ENCODE data around the gene CDK3. TPM values are rescaled to one million over a fixed set of nuclear protein-coding genes. Genes with fewer than 3 reads are reported as not detected.
"Not testable (repeated sequence)": the region's sequence is repeated elsewhere in the genome, so short reads cannot be mapped to it uniquely, and the experiment has no call there.

The CDK3 gene
- total RNA-seq, 2 donors from 2014 or later, result 3.4 to 4.9 TPM

GRCh38 chr17:75965468-75965867 is 35.2 kb upstream of the CDK3 start:
- no peaks in the 10 kb centered on the region for H3K9me3 ChIP-seq
- DNase-seq, result no peak
- no peak overlapping the region for H3K4me3 ChIP-seq
- no peak overlapping the region for H3K27ac ChIP-seq
- ATAC-seq, result no peak
- H3K4me1 ChIP-seq, result peaks cover 21% of the 10 kb centered on the region
- no peaks in the 10 kb centered on the region for H3K27me3 ChIP-seq
- TF ChIP-seq CTCF (IDR thresholded peaks at IDR 0.05) (no peak), POLR2A (IDR thresholded peaks at IDR 0.05) (no peak)
- intact Hi-C loops (cut with DNase I), result no loop called here
- WGBS, 2 donors, result 85 to 89% methylated on average over 6 of the region's 6 CpGs
- no peaks in the 10 kb centered on the region for H3K36me3 ChIP-seq (replicated peaks in 1 of 2; ENCODE audit: insufficient read depth in 1 of 2, low read depth in 2 of 2)

- H3K36me3 ChIP-seq (replicated peaks in 1 of 2; ENCODE audit: insufficient read depth in 1 of 2, low read depth in 2 of 2); DNase-seq; H3K27me3 ChIP-seq; intact Hi-C loops (cut with DNase I); H3K4me3 ChIP-seq; H3K9me3 ChIP-seq; ATAC-seq: not testable (repeated sequence)
- Histone ChIP-seq H3K27ac (peak overlapping the region in 1 of 4 donors; percentile 72), H3K4me1 (peaks cover 47% of the 10 kb centered on the region)
- WGBS, 2 donors, result 84 to 97% methylated on average over 8 to 10 of the region's 10 CpGs
These were observed 31.6 kb upstream of the CDK3 start for GRCh38 chr17:75969044-75969443.

GRCh38 chr17:75970011-75970523 is 30.6 kb upstream of the CDK3 start:
- WGBS, 2 donors, result 41 to 63% methylated on average over 4 of the region's 4 CpGs
- peaks cover 0 to 2% of the 10 kb centered on the region in 2 donors for H3K36me3 ChIP-seq (replicated peaks in 1 of 2; ENCODE audit: insufficient read depth in 1 of 2, low read depth in 2 of 2)

GRCh38 chr17:75970626-75971025 is 30.0 kb upstream of the CDK3 start:
- ATAC-seq, result no peak
- H3K27me3 ChIP-seq, result no peaks in the 10 kb centered on the region
- no peaks in the 10 kb centered on the region for H3K9me3 ChIP-seq
- intact Hi-C loops (cut with DNase I), result no loop called here
- no peak for DNase-seq
- peaks cover 61% of the 10 kb centered on the region for H3K4me1 ChIP-seq
- no peak overlapping the region for H3K4me3 ChIP-seq
- H3K36me3 ChIP-seq (replicated peaks in 1 of 2; ENCODE audit: insufficient read depth in 1 of 2, low read depth in 2 of 2), result peaks cover 0 to 2% of the 10 kb centered on the region in 2 donors
- TF ChIP-seq POLR2A (IDR thresholded peaks at IDR 0.05) (no peak), CTCF (IDR thresholded peaks at IDR 0.05) (no peak)
- WGBS, 2 donors, result 43 to 71% methylated on average over 7 of the region's 7 CpGs
- peak overlapping the region in 3 of 4 donors; percentile 19 to 72 (median 22) for H3K27ac ChIP-seq

More at GRCh38 chr17:75970011-75970523, 30.6 kb upstream of the CDK3 start:
- H3K4me1 ChIP-seq, result peaks cover 55% of the 10 kb centered on the region
- H3K4me3 ChIP-seq, result no peak overlapping the region
- intact Hi-C loops (cut with DNase I), result no loop called here
- ATAC-seq, result no peak
- DNase-seq, result peak in 1 of 4 donors; percentile 20
- no peak for TF ChIP-seq CTCF (IDR thresholded peaks at IDR 0.05)
- no peak for TF ChIP-seq POLR2A (IDR thresholded peaks at IDR 0.05)
- no peaks in the 10 kb centered on the region for H3K27me3 ChIP-seq
- H3K9me3 ChIP-seq, result no peaks in the 10 kb centered on the region
- H3K27ac ChIP-seq, result peak overlapping the region in 3 of 4 donors; percentile 19 to 72 (median 22)

GRCh38 chr17:75975187-75975586 is 25.5 kb upstream of the CDK3 start:
- 90 to 92% methylated on average over 6 of the region's 6 CpGs for WGBS, 2 donors
- H3K36me3 ChIP-seq (replicated peaks in 1 of 2; ENCODE audit: insufficient read depth in 1 of 2, low read depth in 2 of 2); ATAC-seq; DNase-seq; H3K4me3 ChIP-seq; H3K27me3 ChIP-seq; intact Hi-C loops (cut with DNase I); H3K9me3 ChIP-seq: not testable (repeated sequence)
- Histone ChIP-seq H3K27ac (peak overlapping the region in 3 of 4 donors; percentile 62 to 97 (median 67)), H3K4me1 (peaks cover 76% of the 10 kb centered on the region)

GRCh38 chr17:75975757-75976174 is 24.9 kb upstream of the CDK3 start:
- Histone ChIP-seq H3K27me3 (no peaks in the 10 kb centered on the region), H3K4me3 (no peak overlapping the region), H3K4me1 (peaks cover 76% of the 10 kb centered on the region), H3K36me3 (replicated peaks in 1 of 2; ENCODE audit: insufficient read depth in 1 of 2, low read depth in 2 of 2) (peaks cover 0 to 2% of the 10 kb centered on the region in 2 donors), H3K27ac (peak overlapping the region; percentile 27 to 97 (median 64)), H3K9me3 (no peaks in the 10 kb centered on the region)
- ATAC-seq (no peak), DNase-seq (no peak)
- intact Hi-C loops (cut with DNase I), result no loop called here
- TF ChIP-seq POLR2A (IDR thresholded peaks at IDR 0.05) (no peak), CTCF (IDR thresholded peaks at IDR 0.05) (no peak)
- WGBS, 2 donors, result 8 to 18% methylated on average over 5 of the region's 5 CpGs
